Mesenchymal stem cell (in vitro differentiated cells and primary cell): ENCODE data around the gene SHH.

Experiments
- DNase-seq: peaks from one replicate; pipeline ENCODE4 v3.0.0-alpha.2; 2013
- H2AFZ ChIP-seq: one replicate; pipeline ENCODE4 v1.6.1; 2013; ENCODE audit warnings: low read depth, mild to moderate bottlenecking, control low read depth, inconsistent platforms, low read length, moderate library complexity
- H2AK5ac ChIP-seq: 2 replicates; pipeline ENCODE4 v1.6.1; 2013; ENCODE audit warnings: low read length, moderate library complexity, mild to moderate bottlenecking, inconsistent platforms; ENCODE audit not compliant: severe bottlenecking
- H2BK120ac ChIP-seq: one replicate; pipeline ENCODE4 v1.6.1; 2013; ENCODE audit warnings: low read depth, mild to moderate bottlenecking, inconsistent platforms, low read length, moderate library complexity
- H2BK12ac ChIP-seq, 2 experiments: one replicate each; pipeline ENCODE4 v1.6.1; 2013; ENCODE audit warnings: inconsistent platforms in 2 of 2, low read length in 2 of 2, mild to moderate bottlenecking in 2 of 2, moderate library complexity in 2 of 2, control low read depth in 1 of 2
- H2BK15ac ChIP-seq: one replicate; pipeline ENCODE4 v1.6.1; 2013; ENCODE audit warnings: mild to moderate bottlenecking, low read depth, inconsistent platforms; ENCODE audit not compliant: poor library complexity, severe bottlenecking
- H2BK5ac ChIP-seq: 2 replicates; pipeline ENCODE4 v1.6.1; 2013; ENCODE audit warnings: low read depth, mild to moderate bottlenecking, low read length, control low read depth, inconsistent platforms; ENCODE audit not compliant: poor library complexity, severe bottlenecking
- H3K14ac ChIP-seq, 2 experiments: one replicate each; pipeline ENCODE4 v1.6.1; 2013; ENCODE audit warnings: inconsistent platforms in 2 of 2, low read length in 2 of 2, control low read depth in 1 of 2, mild to moderate bottlenecking in 1 of 2, moderate library complexity in 1 of 2
- H3K18ac ChIP-seq, 2 experiments: one replicate each; pipeline ENCODE4 v1.6.1; 2013; ENCODE audit warnings: inconsistent platforms in 2 of 2, low read length in 2 of 2, control low read depth in 1 of 2, low read depth in 1 of 2, mild to moderate bottlenecking in 1 of 2
- H3K23ac ChIP-seq, 2 experiments: one replicate each; pipeline ENCODE4 v1.6.1; 2013; ENCODE audit warnings: inconsistent platforms in 2 of 2, low read length in 2 of 2, mild to moderate bottlenecking in 2 of 2, moderate library complexity in 2 of 2, control low read depth in 1 of 2
- H3K27ac ChIP-seq: 2 replicates; pipeline ENCODE4 v1.5.1; 2013; ENCODE audit warnings: mild to moderate bottlenecking, moderate library complexity, low read length, control low read depth, inconsistent platforms; ENCODE audit not compliant: poor library complexity, severe bottlenecking
- H3K27me3 ChIP-seq, 2 experiments: 2 replicates each; pipeline versions ENCODE4 v1.6.1 to v1.7.0; 2013; ENCODE audit warnings: low read length in 2 of 2, mild to moderate bottlenecking in 2 of 2, moderate library complexity in 2 of 2, control low read depth in 1 of 2, inconsistent platforms in 1 of 2; ENCODE audit not compliant: control insufficient read depth in 1 of 2, insufficient read depth in 1 of 2
- H3K36me3 ChIP-seq, 2 experiments: 2 replicates each; pipeline versions ENCODE4 v1.6.1 to v1.7.0; 2013; ENCODE audit warnings: low read length in 2 of 2, control low read depth in 1 of 2, inconsistent platforms in 1 of 2, low read depth in 1 of 2, mild to moderate bottlenecking in 1 of 2; ENCODE audit not compliant: insufficient read depth in 2 of 2, control insufficient read depth in 1 of 2
- H3K4ac ChIP-seq, 2 experiments: one replicate each; pipeline ENCODE4 v1.6.1; 2013; ENCODE audit warnings: inconsistent platforms in 2 of 2, low read length in 2 of 2, mild to moderate bottlenecking in 2 of 2, moderate library complexity in 2 of 2, control low read depth in 1 of 2, low read depth in 1 of 2
- H3K4me1 ChIP-seq: 2 replicates; pipeline ENCODE4 v1.6.1; 2013; ENCODE audit warnings: low read depth, low read length, control low read depth; ENCODE audit not compliant: control insufficient read depth, insufficient read depth
- H3K4me2 ChIP-seq: 2 replicates; pipeline ENCODE4 v1.6.1; 2013; ENCODE audit warnings: low read length, mild to moderate bottlenecking, inconsistent platforms; ENCODE audit not compliant: poor library complexity, severe bottlenecking
- H3K4me3 ChIP-seq, 2 experiments: 2 replicates each; pipeline versions ENCODE4 v1.5.1 to v1.7.0; 2013; ENCODE audit warnings: low read length in 2 of 2, mild to moderate bottlenecking in 2 of 2, control low read depth in 1 of 2, low read depth in 1 of 2; ENCODE audit not compliant: insufficient read depth in 1 of 2
- H3K79me1 ChIP-seq: replicated peaks from 2 replicates; pipeline ENCODE4 v1.6.1; 2013; ENCODE audit warnings: mild to moderate bottlenecking, control low read depth, low read length, inconsistent platforms; ENCODE audit not compliant: poor library complexity, severe bottlenecking
- H3K9ac ChIP-seq: 2 replicates; pipeline ENCODE4 v1.7.0; 2013; ENCODE audit warnings: mild to moderate bottlenecking, low read length, moderate library complexity
- H3K9me3 ChIP-seq: 2 replicates; pipeline ENCODE4 v1.7.0; 2013; ENCODE audit warnings: mild to moderate bottlenecking, low read length; ENCODE audit not compliant: control insufficient read depth
- H4K8ac ChIP-seq: one replicate; pipeline ENCODE4 v1.6.1; 2013; ENCODE audit warnings: inconsistent platforms, mild to moderate bottlenecking, low read length, moderate library complexity
- H4K91ac ChIP-seq: one replicate; pipeline ENCODE4 v1.6.1; 2013; ENCODE audit warnings: mild to moderate bottlenecking, low read length, inconsistent platforms
- WGBS: methylation state at CpG from one replicate; pipeline ENCODE4 v1.1.7; 2013; ENCODE audit warnings: mixed read lengths; 5-methylcytosine and 5-hydroxymethylcytosine counted together

Gene SHH

DNA sequence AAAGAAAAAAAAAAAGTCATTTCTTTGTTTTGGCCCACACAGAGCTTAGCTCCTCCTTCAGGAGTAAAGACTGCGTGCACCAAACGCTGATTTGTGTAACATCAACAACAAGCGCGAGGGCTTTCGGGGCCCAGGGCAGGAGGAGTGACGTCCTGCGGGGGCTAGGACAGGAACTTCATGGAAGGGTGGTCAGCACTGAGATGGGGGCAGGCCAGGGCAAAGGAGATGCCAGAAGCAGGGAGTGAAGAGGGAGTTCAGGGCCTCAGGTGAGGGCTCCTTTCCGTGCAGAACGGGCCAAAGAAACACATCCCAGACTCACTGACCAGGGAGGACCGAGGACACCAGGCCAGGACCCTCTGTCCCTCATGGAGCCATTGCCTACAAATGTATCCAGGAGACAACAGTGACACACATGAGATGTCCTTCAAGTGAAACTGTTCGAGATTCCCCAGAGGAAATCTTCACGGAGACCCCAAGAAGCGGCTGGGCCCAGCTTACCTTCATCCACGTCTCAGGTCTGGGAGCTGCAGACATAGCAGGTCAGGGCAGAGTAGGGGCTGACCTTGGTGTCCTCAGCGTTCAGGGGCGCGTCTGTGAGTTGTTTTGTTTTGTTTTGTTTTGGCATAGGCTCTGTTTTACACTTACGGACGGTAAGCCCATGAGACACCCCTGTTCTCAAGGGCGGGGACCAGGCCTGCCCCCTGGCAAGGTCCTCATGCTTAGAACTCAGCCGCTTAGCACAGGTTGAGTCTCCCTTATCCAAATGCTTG is 30.4 kb upstream of the SHH start:
- no peak overlapping the region for H3K9ac ChIP-seq
- no peak overlapping the region for H3K18ac ChIP-seq
- H2BK120ac ChIP-seq: no peak overlapping the region
- H3K27me3 ChIP-seq: peaks cover 5 to 26% of the 10 kb centered on the region in 2 experiments
- DNase-seq: no peak
- H3K14ac ChIP-seq: no peak overlapping the region
- H2BK15ac ChIP-seq: no peak overlapping the region
- H4K91ac ChIP-seq: no peak overlapping the region
- no peaks in the 10 kb centered on the region for H3K9me3 ChIP-seq
- no peak overlapping the region for H4K8ac ChIP-seq
- no peak overlapping the region for H3K23ac ChIP-seq
- no peak overlapping the region for H3K4me2 ChIP-seq
- H3K4ac ChIP-seq: no peak overlapping the region
- H3K4me3 ChIP-seq: no peak overlapping the region
- H2BK5ac ChIP-seq: no peak overlapping the region
- WGBS: 79% methylated on average over 21 of the region's 21 CpGs
- peaks cover 14% of the 10 kb centered on the region for H3K4me1 ChIP-seq
- H3K36me3 ChIP-seq: no peaks in the 10 kb centered on the region
- no peaks in the 10 kb centered on the region for H3K79me1 ChIP-seq
- H2BK12ac ChIP-seq: no peak overlapping the region
- H3K27ac ChIP-seq: no peak overlapping the region
- H2AFZ ChIP-seq: no peak overlapping the region
- no peak overlapping the region for H2AK5ac ChIP-seq

DNA sequence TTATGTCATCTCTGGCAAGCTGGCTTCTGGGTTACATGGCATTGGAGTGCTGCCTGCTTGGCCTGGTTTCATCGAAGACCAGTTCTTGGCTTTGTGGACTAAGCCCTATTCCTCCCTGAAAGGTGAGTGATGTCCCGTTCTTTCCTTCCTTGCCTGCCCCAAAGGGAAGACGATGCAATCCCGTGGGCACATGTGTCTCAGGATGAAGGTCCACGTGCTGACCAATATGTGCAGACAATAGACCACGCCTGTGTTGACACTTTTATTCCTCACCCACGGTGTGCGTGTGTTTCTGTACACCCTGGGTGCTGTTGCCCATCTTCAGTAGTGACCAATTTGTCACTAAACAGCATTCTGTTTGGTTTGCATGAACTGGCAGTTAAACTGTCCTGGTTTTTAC is 28.6 kb upstream of the SHH start:
- Histone ChIP-seq H2BK5ac (no peak overlapping the region), H3K23ac (no peak overlapping the region), H3K27me3 (peaks cover 5 to 25% of the 10 kb centered on the region in 2 experiments), H3K79me1 (no peaks in the 10 kb centered on the region), H4K91ac (no peak overlapping the region), H2BK12ac (no peak overlapping the region), H3K4ac (no peak overlapping the region), H3K4me1 (peaks cover 14% of the 10 kb centered on the region), H2AFZ (no peak overlapping the region), H3K9ac (no peak overlapping the region), H3K4me3 (no peak overlapping the region), H3K9me3 (no peaks in the 10 kb centered on the region), H3K18ac (no peak overlapping the region), H3K36me3 (no peaks in the 10 kb centered on the region), H2BK15ac (no peak overlapping the region), H4K8ac (no peak overlapping the region), H3K27ac (no peak overlapping the region), H2BK120ac (no peak overlapping the region), H3K14ac (no peak overlapping the region), H2AK5ac (no peak overlapping the region), H3K4me2 (no peak overlapping the region)
- no peak for DNase-seq
- WGBS: 82% methylated on average over 8 of the region's 8 CpGs

DNA sequence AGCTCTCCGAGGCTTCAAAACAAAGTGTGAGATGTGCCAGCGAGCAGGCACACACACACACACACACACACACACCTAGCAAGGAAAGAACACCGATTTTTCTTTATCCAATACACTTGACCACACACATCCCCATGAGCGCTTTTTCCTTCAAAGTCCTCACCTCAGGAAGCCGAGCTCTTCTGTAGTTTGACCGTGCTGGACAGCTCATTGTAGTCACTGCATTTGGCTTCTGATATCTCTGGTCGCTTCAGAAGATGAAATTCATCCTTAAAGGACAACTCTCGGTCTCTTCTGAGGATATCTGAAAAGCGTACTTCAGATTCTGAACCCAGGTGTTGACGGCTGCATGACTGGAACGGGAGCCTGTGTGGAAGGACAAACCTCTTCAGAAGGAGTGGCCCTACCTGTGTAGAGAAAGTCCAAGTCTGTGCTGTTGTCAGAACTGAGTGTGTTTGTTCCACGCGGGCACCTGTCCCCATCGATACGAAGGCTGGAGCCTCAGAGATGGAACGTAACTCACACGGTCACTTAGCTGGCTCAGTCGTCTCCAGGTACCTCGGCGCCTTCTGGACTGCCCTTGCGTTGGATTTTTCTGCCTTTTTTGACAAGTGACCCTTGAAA is 28.1 kb upstream of the SHH start:
- Histone ChIP-seq H2BK5ac (no peak overlapping the region), H3K36me3 (no peaks in the 10 kb centered on the region), H3K23ac (no peak overlapping the region), H3K14ac (no peak overlapping the region), H4K91ac (no peak overlapping the region), H3K4me2 (no peak overlapping the region), H3K4ac (no peak overlapping the region), H3K4me1 (peaks cover 14% of the 10 kb centered on the region), H3K4me3 (no peak overlapping the region), H2BK12ac (no peak overlapping the region), H3K79me1 (no peaks in the 10 kb centered on the region), H2BK120ac (no peak overlapping the region), H3K27ac (no peak overlapping the region), H2BK15ac (no peak overlapping the region), H3K27me3 (peaks cover 5 to 29% of the 10 kb centered on the region in 2 experiments), H4K8ac (no peak overlapping the region), H2AK5ac (no peak overlapping the region), H3K18ac (no peak overlapping the region), H3K9me3 (no peaks in the 10 kb centered on the region), H3K9ac (no peak overlapping the region), H2AFZ (no peak overlapping the region)
- DNase-seq: no peak
- WGBS: 82% methylated on average over 21 of the region's 21 CpGs

DNA sequence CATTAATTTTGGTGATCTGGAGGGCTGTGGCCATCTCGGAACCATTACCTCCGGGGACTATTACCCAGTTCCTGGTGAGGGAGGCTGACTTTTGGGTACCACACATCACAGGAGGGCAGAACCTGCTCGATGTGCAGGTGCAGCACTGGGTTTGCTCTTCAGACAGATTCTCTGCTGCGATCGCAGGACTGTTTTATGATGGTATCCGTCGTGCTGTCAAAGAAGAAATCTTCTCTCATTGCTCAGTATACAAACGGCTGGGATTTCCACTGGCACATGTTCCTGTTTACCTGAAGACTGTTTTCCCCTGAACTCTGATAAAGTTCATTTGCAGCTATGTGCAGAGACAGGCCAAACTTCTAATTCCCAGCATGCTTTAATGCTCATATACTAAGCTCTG is 27.2 kb upstream of the SHH start:
- H3K4me2 ChIP-seq: no peak overlapping the region
- no peaks in the 10 kb centered on the region for H3K79me1 ChIP-seq
- no peak overlapping the region for H3K9ac ChIP-seq
- H2AK5ac ChIP-seq: no peak overlapping the region
- peaks cover 10% of the 10 kb centered on the region for H3K4me1 ChIP-seq
- no peak for DNase-seq
- 78% methylated on average over 8 of the region's 8 CpGs for WGBS
- no peaks in the 10 kb centered on the region for H3K9me3 ChIP-seq
- H4K8ac ChIP-seq: no peak overlapping the region
- H3K36me3 ChIP-seq: no peaks in the 10 kb centered on the region
- no peak overlapping the region for H2BK120ac ChIP-seq
- no peak overlapping the region for H3K18ac ChIP-seq
- H2BK15ac ChIP-seq: no peak overlapping the region
- no peak overlapping the region for H3K27ac ChIP-seq
- H2BK12ac ChIP-seq: no peak overlapping the region
- H3K27me3 ChIP-seq: peaks cover 5 to 28% of the 10 kb centered on the region in 2 experiments
- H3K14ac ChIP-seq: no peak overlapping the region
- no peak overlapping the region for H4K91ac ChIP-seq
- no peak overlapping the region for H3K4ac ChIP-seq
- no peak overlapping the region for H2BK5ac ChIP-seq
- no peak overlapping the region for H2AFZ ChIP-seq
- H3K4me3 ChIP-seq: no peak overlapping the region
- H3K23ac ChIP-seq: no peak overlapping the region
